C1 segment of cervical spinal cord (tissue), 14 donors: ENCODE results near the gene TMEM119.
A peak's percentile ranks its signal among the peaks of the same experiment; 100 is the strongest.
"Not testable (repeated sequence)": the region's sequence is repeated elsewhere in the genome, so short reads cannot be mapped to it uniquely, and the experiment has no call there.

ENCODE experiments used
- DNase-seq, 14 donors: peaks; one replicate each; lab custom pipeline; 2025; lab: John Stamatoyannopoulos, UW

TMEM119 gene

DNA sequence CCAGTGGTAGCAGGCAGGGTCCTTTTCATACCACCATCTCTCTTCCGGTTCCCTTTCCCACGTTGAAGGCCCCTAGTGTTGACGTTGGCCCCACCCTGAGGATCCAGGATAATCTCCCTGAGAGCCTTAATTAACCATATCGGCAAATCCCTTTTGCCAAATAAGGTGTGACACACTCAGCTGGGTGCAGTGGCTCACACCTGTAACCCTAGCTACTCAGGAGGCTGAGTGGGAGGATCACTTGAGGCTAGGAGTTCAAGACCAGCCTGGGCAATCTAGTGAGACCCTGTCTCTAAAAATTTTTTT lies 2.8 kb upstream of the TMEM119 start:
- DNase-seq: no peak

DNA sequence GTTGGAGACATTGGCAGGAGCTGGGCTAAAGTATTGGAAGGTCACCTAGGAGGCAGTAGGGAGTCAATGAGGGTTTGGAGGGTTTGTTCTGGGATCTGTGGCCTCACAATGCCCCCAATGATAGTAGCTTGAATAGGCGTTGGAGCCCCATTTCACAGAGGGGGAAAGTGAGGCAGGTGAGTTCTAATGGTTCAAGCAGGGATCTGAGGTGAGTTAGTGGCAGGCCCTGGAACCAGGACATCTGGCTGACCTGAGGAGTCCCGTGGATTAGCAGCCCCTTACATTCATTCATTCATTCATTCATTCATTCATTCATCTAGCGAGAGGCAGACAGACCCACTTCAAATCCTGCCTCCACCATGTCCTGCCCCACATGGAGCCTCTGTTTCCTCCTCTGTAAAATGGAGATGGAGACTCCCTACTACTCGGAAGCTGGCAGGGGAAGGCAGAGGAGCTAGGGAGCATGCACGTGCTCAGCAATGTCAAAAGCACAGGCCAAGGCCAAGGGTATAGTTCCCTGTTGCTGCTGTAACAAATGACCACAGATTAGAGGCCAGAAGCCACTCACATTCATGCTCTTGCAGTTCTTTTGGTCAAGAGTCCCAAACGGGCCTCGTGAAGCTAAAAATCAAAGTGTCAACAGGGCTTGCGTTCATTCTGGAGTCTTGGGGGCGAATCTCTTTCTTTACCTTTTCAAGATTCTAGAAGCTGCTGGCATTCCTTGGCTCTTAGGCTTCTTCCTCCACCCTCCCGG lies 2.2 kb upstream of the TMEM119 start:
- no peak for DNase-seq

DNA sequence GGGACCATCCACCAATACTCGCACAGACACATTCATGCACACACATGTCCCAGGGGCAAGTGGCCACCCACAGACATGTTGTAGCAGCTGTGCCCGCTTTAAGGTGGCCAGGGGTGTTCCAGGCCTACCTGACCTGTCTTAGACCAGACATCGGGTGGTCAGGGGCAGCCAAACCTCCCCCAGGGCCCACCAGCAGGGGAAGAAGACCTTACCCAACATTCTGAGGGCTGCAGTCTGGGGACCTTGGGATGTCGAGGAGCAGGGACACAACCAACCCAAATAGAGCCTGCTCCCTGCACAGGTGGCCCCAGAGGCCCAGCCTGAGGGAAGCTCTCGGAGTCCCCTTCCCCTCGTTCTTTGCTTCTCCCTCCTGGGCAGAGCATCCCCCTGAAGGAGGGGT lies 1.7 kb upstream of the TMEM119 start:
- DNase-seq: no peak

DNA sequence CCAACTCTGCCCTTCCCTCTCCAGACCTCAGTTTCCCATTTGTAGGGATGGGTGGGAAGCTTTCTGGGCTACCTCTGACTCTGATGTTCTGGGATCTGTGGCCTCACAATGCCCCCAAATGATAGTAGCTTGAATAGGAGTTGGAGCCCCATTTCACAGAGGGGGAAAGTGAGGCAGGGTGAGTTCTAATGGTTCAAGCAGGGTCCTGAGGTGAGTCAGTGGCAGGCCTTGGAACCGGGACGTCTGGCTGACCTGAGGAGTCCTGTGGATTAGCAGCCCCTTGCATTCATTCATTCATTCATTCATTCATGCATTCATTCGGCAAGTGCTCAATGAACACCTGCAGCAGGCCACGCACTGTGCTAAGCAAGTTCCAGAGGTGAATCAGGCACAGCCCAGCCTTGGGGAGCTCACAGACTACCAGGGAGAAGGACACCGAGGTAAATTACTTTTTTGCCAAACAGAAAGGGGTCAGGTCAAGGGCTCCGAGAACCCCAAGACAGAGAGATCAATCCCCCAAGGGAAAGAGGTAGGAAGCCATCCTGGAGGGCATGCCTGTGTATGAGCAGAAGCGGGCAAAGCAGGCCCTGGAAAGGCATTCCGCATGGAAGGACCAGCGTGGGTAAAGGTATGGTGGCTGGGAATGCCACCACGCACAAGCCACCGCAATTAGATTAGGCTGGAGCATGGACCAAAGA lies 818 bp upstream of the TMEM119 start:
- no peak for DNase-seq

DNA sequence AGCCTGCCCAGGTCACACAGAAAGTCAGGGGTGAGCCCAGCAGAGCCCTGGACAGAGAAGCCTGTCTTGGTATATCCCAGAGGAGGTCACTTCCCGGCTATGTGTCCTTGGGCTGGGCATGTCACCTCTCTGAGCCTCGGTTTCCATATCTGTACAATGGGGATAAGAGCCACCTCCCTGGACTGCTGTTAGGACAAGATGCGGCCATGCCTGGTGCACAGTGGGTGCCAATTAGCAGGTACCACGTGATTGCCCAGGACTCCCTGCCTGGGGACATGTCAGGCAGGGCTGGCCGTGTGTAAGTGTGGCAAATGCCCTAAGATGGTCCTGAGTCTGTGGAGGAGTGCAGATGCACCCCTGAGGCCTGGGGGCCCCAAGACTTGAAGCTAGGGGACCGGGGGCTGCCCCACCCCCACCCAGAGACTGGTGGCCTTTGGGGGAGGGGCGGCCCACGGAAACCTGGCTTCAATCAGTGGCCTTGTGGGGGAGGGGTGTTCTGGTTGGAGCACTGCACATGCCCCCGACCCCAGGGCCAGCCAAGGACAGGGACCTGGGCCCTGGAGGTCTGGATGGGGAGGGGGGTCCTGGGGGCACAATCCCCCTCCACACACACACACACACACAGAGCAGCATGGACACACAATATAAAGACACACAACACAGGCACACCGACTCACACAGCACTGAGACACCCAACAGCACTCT lies 878 bp downstream of the TMEM119 start:
- DNase-seq: no peak

DNA sequence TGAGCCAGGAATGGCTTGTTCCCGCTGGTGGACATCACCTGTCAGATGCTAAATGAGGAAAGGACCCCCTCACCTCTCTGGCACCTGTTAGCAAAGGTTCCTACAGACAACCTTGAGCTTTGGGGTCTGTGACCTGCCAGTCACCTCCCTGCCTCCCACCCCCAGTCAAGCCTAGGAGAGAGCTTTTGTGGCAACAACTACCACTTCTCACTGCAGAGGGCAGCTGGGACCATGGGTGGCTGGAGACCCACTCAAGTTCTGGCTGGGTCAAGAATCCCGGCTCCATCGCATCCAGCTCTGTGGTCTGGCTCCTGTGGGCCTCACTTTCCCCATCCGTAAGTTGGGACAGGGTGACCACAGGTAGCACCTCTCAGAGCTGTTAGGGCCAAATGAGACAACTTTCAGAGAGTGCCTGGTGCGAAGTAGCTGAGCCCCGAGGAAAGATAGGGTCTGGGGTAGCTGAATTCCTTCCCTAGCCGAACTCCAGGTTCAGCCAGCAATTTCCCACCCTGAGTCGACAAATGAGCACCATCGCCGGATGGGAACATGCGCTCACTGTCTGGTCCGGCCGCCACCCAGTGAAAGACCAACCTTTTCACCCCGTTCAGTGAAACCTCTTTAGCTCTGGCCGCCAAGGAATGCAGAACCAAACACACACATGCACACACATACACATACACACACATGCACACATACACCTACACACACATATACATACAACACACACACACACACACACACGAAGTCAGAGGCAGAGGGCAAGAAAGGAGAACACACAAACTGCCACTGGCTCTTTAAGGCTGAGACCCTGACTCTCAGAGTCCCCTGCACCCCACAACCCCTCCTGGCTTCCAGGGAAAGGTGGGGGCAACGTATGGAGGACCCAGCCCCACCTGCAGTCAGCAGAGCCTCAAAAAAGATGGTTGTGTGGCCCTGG lies 1.9 kb downstream of the TMEM119 start:
- no peak for DNase-seq

DNA sequence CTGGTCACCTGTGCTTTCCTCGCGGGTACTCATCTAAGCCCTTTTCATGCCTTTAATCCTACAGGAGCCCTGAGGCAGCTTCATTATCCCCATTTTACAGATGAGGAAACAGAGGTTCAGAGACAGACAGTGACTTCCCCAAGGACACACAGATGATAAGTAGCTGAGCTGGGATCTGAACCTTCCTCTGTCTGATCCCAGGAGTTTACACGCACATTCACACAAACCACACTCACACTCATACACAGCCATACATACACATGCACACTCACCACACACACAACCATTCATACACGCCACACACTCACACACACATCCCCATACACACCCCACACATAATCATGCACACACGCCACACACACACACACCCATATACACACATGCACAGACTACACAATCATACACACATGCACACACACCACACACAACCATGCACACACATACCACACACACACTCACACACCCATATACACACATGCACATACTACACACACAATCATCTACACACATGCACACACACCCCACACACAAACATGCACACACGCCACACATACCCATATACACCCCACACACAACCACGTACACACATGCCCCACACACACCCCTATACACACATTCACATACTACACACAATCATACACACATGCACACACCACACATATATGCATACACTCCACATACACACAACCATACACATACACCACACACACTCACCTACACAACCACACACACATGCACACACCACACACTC lies 2.7 kb downstream of the TMEM119 start:
- DNase-seq: no peak

DNA sequence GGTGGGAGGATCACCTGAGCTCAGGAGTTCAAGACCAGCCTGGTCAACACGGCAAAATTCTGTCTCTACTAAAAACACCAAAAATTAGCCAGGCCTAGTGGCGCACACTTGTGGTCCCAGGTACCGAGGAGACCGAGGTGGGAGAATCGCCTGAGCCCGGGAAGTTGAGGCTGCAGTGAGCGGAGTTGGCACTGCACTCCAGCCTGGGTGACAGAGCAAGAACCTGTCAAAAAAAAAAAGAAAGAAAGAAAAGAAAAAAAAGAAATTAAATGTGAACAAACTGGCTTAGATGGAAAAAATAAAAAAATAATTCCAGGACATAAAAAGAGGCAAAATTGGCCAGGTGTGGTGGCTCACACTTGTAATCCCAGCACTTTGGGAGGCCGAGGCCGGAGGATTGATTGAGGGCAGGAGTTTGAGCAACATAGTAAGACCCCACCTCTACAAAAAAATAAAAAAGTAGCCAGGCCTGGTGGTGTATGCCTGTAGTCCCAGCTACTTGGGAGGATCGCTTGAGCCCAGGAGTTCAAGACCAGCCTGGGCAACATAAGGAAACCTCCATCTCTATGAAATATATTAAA lies 3.5 kb downstream of the TMEM119 start:
- no peak for DNase-seq

DNA sequence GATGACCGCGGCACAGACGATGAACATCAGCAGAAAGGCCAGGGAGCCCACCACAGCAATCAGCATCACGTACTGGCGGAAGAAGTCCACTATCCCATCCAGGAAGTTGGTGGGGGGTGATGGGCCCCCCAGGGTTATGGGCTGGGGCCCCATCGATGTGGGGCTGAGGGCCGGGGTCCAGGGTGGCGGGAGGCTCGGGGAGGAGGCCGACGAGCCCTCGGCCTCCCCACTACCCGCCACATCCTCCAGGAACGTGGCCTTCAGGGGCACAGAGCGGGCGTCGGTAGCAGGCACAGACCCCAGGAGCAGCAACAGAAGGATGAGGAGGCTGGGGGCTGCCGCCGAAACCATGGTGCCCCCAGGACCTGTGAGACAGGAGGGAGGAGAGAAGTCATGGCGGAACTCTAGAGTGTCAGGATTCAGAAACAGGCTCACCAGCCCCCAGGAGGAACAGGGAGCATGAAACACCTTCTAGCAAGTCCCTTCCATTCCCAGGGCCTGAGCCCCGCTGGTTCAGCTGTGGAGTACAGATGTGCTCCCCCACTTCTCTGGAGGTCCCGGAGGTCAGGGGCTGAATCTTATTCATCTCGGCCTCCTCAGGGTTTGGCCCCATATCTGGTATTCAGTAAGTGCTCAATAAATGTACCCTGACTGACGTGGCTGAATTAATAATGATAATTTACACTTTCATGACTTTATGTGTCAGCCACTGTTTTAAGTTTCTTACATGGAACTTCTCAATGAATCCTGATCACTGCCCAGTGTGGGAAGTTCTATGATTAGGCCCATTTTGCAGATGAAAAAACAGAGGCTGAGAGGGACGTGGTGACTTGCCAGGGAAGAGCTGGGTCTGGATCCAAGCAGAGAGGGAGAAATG lies 5.6 kb downstream of the TMEM119 start:
- no peak for DNase-seq

DNA sequence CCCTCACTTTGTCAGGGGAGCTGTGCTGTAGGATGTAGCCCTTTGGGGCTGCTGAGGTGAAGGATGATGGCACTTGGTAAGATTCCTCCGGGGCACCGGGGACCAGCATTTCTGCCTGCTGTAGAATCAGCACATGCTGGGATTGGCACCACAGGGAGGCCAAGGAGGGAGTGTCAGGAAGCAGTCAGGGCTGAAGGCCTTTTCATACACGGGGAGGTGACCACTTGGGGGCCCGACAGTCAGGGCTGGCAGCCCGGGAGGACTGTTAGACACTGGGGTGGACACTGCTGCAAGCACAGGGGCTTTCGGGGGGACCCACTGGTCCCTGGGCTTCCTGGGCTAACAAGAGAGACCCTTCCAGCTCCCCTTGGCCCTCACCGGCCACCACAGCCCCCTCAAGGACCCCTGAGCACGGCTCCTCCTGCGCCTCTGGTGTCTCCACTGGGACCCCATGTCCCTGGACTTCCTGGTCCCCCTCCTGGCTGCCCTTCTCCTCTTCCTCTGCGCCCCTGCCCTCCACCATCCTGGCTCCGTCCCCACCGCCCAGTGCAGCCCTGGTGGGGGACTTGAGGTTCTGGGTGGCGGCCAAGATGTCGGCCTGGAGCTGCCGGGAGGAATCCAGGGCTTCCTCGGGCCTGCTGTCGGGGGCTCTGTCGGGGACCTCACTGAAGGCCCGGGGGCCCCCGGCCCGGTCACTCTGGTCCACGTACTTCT lies 6.5 kb downstream of the TMEM119 start:
- DNase-seq: no peak

DNA sequence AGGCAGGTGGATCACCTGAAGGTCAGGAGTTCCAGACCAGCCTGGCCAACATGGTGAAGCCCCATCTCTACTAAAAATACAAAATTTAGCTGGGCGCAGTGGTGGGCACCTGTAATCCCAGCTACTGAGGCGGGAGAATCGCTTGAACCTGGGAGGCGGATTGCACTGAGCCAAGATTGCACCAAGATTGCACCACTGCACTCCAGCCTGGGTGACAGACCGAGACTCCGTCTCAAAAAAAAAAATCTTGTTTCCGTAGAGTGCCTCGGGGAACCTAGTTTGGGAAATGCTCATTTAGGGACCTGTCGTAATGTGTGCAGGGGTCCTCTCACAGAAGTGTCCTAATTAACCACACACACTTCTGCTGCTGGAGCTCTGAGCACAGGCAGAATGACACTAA lies 7.4 kb downstream of the TMEM119 start:
- not testable (repeated sequence) for DNase-seq

DNA sequence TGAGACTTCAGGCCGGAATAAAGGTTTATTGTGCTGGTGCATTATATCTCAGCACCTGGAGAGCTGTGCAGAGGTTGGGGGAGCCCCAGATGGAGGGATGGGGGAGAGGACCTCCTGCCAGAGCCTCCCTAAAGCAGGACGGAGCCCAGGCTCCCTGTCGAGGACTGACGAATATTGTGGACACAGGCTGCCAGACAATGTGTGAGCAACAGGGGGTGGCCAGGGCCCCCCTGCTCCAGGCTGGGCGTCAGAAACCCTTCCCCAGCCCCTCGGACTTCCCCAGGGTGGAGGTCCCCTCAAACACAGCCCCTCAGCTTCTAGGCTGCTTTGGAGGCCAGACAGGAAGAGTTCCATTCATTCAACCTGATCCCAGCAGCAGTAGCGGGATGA lies 8.0 kb downstream of the TMEM119 start:
- DNase-seq: no peak

DNA sequence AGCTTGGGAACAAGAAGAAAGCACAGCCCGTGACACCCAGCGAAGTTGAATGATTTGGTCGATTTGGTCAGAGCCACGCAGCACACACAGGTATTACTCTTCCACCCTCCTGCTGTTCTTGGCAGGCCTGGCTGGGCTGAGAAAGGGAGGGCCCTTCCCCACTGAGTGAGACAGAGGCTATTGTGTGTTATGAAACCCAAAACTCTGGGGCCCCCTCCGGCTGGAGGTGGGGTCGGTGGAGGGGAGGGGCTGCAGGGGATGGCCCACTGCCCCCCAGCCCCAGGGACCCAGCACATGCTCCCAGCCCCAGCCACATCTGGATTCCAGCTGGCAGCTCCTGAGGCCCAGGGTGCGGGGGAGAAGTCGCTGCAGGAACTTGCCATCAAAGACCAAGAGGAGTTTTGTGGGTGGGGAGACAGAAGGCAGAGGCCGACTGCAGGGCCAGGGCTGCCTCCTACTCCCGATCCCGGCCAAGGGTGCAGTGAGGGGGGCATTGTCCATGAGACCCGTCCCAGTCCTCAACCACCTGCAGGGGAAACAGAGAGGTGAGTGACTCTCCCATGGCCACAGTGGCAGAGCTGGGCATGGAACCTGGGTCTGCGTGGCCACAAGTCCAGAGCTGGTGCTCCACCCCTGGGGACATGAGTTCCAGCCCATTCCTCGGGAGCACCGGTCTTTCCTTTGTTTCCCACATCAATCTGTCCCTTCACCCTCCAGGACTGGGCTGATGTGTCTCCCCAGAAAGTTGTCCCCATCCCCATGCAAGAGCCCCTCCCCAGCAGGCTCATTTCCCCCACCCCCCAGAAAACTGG lies 8.7 kb downstream of the TMEM119 start:
- no peak for DNase-seq

DNA sequence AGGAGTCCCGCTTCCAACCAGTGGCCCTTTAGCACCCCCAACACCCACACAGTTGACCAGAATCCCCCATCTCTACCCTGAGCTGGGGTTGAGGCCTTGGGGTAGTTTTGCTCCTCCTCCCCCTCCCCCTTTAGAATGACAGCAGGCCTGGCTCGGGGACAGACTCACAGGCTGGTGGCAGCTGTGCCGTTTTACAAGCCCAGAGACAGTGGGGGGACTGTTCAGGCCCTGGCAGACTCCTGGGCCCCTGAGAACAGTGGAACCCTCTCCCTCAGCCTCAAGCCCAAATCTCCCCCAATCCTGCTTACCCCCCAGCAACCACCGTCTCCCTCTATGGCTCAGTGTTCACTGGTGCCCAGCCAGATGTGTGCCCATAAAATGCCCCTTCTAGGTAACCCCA lies 10.1 kb downstream of the TMEM119 start:
- DNase-seq: peak in 5 of 14 donors; percentile 5 to 16 (median 9)

DNA sequence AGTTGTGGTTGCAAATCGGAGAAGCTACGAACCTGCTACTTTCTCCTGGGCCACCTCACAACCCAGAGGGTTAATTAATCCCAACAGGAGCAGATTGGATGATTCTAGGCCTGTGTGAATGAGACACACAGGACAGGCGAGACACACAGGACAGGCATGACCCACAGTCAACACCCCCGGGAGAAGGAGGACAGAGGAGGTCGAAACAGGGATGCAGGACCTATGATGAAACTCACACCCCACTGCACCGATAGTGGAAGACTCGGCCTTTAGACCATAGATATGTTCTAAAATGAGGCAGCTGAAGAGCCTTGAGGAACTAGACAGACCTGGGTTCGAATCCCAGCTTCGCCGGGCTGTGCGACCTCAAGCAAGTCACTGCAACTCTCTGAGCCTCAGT lies 11.6 kb downstream of the TMEM119 start:
- no peak for DNase-seq

DNA sequence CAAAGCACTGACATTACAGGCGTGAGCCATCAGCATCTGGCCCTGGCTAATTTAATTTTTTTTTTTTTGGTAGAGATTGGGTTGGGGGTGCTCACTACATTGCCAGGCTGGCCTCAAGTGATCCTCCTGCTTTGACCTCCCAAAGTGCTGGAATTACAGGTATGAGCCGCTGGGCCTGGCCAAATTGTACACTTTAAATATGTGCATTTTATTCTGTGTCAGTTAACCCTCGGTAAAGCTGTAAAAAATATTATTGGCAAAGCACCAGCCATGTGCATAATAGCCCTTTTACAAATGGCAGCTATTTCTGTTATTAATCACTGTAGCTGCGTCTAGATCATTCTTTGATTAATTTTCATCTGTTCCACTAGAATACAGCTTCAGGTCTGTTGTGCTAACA lies 12.0 kb downstream of the TMEM119 start:
- no peak for DNase-seq

DNA sequence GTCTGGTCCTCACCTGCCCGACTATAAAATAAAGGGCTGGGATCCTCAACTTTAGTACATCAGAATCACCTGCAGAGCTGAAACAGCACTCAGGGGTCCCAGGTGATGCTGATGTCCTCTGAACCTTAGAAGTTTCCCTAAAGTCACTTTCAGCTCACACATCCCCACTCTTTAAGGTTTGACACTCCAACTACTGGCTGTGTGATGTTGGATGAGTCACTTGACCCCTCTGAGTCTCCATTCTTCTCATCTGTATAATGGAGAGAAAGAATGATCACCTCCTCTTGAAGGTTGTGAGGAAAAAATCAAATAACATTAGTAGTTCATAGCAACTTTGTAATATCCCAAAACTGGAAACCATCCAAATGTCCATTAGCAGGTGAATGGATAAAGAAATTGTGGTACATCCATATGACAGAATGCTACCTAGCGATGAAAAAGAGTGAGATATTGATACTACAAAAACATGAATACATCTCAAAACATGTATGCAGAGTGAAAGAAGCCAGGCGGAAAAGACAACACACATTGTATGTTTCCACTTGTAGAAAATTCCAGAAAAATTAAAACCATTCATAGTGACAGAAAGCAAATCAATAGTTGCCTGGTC lies 13.3 kb downstream of the TMEM119 start:
- no peak for DNase-seq

DNA sequence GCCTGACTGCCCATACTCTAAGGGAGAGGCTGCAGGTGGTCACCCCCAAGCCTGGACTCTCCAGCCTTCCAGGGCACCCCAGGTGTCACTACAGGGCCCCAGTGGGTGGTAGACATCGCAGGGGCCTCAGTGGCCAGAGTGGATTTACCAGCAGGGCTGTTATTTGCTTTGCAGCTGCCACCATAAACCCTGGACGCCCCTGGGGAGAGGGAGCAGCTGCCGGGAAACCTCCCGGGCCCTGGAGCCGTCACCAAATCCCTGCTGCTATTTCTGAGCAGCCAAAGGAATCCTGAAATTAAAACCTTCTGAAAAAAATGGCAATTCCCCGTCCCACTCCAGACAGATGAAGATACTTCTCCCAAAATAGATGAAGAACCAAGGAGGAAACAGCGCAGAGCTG lies 13.9 kb downstream of the TMEM119 start:
- no peak for DNase-seq
